GF-D8 (cell line): ENCODE data around the gene POLR3E.
"Not testable (repeated sequence)": the region's sequence is repeated elsewhere in the genome, so short reads cannot be mapped to it uniquely, and the experiment has no call there.

ENCODE experiments used
- DNase-seq: peaks from one replicate; lab custom pipeline; 2025; lab: John Stamatoyannopoulos, UW

The POLR3E gene

DNA sequence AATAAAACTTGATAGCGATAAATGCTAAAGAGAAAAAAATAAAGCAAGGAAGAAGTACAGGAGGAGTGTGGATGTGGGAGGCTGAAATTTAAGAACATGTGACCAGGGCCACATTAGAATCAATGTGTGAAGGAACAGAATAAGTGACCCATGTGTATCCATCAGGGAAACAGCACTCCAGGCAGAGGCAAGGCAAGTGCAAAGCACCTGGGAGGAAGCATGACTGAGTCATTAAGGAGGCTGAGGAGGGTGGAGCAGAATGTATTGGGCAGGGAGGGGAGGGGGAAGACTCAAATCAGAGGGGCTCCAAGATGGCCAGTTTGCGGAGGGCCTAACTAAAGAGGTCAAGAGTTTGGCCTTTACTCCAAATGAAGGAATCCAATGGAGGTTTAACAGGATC is 69.2 kb downstream of the POLR3E start:
- no peak for DNase-seq

DNA sequence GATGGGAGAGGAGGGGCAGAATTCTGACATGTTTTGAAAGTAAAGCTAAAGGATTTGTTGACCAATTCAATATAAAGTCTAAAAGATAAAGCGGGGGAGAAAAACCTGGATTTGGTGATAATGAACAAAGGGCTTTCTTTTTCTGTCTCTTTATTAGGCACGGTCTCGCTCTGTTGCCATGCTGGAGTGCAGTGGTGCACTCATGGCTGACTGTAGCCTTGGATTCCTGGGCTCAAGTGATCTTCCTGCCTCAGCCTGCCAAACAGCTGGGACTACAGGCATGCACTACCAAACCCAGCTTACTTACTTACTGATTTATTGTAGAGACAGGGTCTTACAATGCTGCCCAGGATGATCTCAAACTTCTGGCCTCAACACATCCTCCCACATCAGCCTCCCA is 69.7 kb downstream of the POLR3E start:
- DNase-seq, result no peak

DNA sequence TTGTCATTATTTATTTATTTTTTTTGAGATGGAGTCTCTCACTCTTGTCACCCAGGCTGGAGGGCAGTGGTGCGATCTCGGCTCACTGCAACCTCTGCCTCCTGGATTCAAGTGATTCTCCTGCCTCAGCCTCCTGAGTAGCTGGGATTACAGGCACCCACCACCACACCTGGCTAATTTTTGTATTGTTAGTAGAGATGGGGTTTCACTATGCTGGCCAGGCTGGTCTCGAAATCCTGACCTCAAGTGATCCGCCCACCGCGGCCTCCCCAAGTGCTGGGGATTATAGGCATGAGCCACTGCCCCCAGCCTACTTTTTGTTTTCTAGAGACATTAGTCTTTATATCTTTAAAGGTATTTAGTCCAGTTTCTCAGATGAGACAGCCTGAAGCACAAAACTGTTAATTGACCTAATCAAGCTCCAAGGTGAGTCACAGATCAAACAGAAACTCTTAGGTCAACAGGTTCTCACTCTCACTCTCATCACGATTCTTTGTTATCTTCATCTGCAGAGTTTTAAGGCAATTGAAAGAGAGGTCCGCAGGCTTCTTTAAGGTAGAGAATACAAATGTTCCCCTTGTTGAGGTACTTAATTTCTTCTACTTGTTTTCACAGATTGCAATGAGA is 71.1 kb downstream of the POLR3E start:
- not testable (repeated sequence) for DNase-seq

DNA sequence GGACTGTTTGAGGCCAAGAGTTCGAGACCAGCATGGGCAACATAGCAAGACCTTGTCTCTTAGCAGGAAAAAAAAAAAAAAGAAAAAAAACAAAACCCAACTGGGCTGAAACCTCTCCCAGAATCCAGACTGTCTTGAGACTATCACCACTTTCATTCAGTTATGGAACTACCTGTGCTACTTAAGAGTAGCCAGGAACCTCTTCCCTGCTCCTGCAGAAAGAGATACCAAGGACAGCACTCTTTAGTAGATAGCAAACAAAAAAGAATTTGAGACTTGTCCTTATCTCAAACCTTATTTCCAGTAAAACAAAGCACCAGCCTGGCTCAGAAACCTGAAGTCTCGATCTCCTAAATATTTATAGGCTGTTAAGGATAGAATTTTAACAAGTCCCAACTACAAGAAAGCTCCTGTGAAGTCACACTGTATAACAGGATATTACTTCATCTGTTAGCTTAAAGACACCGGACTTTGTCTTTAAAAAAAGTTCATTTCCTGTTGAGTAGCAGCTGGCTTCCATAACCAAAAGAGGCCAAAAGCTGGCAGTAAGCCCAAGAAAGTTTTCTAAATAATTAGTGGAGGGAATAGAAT is 72.1 kb downstream of the POLR3E start:
- DNase-seq, result peak; percentile 87

DNA sequence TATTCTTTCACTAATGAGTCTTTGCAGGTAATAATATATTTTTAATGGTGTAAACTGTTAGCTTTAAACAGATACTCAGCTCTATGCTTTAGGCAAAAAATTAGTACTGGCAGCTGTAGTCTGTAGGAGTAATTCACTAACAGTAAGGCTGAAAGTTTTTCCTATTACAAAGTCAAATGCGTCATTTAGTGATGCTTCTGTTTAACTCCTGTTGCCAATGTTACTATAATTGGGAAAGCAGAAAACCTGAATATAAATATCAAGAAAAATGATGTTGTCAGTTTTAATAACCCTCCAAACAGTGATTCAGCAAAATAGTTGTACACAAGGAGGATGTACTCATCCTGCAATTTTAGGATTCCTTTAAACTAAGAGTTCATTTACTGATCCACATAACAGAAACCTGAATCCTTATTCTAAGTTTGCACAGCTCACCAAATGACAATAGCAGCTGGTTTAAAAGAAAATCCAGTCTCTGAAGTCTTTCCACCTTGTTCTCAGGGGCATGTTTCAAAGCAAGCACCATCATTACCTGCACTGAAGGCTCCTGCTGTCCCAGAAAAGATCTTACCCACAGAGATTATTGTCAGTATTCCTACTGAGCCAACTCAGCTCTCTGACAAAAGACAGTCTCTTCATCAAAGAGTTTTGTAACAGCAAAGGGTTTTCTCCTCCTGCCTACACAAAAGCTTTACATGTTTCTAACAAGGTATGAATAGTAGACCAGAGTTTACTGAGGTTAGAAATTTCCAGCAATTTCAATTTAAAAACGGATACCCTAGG is 73.0 kb downstream of the POLR3E start:
- no peak for DNase-seq

DNA sequence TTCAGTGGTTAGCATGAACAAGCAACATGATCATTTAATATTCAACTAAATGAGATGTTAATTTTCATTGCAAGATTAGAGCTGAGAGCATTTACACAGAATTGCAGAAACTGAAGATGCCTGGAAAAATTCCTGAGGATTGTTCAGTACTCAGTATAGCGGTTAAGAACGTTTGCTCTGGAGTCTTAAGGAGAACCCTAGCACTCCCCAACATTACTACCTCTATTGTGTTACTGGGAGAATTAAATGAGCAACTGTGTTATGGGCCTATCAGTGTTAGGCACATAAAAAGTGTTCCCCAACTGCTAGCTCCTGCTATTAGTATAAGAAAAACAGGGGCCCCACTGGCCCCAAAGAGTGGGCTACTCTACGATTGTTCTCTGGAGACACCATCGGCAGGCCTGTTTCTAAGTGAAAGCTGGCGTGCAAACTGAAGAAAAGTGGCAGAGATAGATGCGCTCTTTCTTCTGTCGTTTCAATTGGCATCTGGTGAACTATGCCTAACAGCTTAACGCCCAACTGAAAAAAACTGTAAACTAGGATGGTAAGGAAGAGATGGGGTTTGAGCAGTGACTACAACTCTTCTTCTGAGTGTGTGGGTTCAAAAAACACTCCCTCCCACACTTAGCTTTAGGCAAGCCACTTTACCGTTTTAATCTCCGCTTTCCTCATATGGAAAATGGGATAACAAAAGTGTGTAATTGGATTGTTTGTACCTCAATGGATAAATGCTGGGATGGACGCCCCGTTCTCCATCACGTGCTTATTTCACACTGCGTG is 75.9 kb downstream of the POLR3E start:
- DNase-seq, result no peak

DNA sequence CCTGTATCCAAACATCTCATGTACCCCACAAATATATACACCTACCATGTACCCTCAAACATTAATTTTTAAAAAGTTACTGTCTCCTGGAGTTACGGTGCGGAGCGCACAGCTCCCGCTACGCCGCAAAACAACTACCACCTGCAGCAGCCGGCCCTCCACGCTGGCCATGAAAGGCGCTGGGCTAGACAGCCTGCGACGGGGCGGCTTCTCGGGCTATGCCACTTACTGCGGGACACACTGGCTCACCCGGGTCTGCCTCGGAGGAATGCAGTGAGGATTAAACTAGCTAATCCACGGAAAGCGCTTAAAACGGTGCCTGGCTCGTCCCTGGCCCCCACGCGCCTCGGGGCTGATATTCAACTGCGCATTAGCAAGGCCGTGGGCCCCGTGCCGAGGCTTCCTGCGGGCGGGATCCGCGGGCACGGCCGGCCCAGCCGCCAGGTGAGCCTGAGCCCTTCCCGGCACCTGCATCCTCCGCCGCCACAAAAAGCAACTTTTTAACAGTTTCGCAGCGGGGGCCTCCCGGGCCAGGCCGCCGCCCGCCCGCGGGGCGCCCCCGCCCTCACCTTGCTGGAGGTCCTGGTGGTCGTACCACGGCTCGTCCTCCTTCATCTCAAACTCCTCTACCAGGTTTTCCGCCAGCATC is 76.6 kb downstream of the POLR3E start:
- DNase-seq, result no peak

DNA sequence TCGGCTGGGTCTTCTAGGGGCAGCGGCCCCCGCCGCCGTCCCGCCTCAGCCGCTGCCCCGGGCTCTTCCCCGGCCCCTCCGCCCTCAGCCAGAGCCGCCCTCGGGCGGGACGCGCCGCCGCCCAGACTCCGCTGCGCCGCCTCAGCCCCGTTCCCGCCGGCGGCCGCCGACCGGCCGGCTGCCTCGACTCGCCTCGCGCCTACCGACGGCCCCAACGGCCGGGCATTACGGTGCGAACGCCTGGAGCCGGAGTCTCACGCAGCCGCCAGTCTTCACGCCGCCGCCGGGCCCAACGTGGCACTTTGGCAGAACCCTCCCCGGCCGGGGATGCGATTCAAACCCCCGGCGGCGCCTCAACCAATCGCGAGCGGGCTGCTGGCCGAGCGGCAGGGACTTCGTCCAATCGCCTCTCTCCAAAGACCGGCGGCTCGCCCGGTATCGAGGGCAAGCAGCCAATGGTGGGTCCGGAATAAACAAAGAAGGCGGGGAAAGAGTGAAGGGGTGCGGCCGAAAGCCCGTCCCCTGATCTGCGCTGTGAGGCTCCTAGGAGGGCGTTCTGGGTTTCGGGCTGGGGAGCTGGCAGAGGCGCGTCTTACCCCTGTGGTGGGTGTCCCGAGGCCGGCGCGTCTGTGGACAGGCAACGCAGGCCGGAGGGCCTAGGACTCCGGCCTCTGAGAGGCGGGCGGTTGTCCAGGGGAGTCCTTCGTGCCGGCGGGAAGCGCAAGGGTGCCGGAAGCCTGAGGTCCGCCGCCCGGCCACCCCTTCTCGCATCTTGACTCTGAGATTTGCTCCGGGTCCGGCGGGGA is 77.3 kb downstream of the POLR3E start, which contains the start of gene CDR2:
Gene CDR2 (minus strand): TSS at position 309 of the 806 bp plus-strand sequence. CDS start 310 bp downstream, outside the sequence.
- peak; percentile 90 for DNase-seq

DNA sequence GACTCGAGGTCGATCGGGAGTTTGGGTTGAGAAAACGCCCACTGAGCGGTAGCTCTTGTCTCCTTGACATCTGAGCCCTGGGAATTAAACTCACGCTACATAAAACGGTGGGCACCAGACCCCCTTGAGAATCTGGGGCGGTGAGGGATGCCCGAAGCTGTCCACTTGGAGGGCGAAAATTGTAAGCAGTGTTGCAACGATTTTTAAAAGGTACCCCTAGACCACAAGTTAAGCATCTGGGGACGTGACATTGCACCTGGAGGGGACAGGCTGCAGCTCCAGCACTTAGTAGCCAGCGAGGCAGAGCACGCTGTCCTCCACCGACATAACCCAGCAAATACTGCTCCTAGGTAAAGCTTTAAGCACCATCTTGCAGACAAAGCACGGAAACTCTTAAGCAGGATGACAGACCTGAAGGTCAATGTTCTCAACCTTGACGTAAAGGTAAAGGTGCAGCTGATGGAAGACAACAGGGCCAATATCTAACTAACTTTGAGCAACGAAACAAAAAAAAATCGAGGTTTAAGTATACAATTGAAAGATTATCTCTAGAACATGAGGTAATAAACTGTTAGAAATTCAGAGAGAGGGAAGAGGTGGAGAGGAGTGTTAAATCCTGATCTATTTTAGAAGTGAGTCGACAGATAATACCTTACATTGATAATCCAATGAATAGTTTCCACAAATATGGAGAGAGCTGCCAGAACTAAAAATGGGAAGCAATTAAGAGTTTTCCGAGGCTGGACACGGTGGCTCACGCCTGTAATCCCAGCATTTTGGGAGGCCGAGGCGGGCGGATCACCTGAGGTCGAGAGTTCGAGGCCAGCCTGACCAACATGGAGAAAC is 78.1 kb downstream of the POLR3E start:
- DNase-seq, result no peak

DNA sequence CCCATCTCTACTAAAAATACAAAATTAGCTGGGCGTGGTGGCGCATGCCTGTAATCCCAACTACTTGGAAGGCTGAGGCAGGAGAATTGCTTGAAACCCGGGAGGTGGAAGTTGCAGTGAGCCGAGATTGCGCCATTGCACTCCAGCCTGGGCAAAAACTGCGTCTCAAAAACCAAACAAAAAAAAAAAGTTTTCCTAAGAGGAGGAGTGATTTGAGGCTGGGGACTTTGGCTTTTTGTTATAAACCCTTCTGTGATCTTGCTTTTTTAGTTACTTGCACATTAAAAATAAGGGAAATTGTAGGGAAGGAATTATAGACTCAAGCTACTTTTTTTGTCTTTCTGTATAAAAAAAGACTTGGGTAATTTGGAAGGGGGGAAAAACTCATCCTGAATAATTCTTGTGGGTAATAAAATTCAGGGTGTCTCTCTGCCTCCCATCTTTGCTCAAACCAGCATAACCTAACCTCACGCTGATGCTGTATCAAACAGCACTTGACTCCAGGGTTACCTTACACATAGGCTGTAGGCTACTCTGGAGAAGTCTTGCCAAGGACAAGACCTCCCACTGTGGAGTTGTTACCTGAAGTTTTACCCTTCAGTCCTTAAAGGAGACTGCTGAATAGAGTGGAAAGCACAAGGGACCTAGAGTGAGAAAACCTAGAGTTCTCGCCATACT is 78.9 kb downstream of the POLR3E start:
- DNase-seq, result no peak

DNA sequence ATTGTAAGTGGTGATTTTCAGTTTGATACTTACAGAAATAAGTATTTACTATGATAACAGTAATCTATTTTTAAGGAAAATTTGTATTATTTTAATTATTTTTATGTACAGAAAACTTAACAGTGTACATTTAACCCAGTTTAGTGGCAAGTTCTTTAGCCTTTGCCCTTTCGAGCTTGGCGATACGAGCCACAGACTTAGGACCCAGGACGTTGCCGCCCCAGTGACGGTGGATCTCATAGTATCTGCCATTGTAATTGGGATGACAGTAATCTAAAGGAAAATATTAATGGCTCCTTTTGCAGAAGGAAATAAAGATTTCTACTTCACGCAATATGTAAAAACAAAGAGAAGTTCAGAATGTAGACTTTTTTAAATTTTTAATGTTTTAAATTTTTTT is 82.4 kb downstream of the POLR3E start:
- no peak for DNase-seq

DNA sequence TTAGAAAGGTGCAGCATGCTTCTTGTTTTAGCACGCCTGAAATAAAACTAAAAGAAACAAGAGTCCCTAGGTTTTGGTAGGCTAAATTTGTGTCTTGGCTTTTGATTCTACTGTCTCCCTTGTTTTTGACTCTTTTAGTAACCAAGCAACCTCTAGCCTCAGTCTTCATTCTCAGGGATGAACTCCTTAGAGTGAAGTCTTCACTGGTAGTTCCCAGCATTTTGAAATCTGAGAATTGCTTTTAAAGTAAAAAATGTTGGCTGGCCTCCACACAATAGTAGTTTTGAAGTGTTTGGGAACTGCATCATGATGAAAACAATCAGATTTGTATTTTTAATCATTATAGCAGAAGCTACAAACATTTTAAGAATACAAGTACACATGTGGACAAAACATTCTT is 83.3 kb downstream of the POLR3E start:
- DNase-seq, result no peak

DNA sequence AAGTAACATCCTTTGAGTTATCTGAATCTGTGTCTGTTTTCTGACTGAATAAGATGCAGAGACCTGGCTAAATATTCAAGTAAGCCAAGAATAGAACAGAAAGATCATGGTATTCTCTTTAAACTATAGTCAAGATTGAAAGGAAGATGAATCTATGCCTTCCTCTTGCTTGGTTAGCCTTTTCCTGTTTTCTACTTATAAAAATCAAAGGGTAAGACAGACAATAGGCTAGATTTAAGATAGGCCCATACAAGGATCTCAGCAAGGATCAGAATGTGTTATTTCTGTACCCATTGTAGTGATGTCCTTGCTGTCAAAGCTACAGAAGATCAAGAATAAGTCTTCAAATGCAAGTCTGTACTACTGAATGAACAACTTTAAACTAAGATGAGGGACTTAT is 84.2 kb downstream of the POLR3E start:
- no peak for DNase-seq

DNA sequence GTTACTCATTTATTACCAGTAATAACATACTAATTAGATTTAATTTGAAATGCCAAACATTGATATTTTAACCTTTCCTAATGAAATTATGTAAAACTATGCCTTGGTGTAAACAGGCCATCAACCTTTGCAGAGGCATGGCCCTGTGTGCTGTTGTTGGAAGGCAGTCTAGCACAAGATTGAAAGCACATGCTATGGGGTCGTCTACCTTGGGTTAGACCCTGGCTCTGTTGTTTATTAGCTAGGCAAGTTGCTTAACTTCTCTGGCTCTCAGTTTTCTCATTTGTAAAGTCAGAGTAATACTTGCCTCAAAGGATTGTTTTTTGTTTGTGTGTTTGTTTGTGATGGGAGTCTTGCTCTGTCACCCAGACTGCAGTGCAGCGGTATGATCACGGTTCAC is 86.6 kb downstream of the POLR3E start:
- DNase-seq, result no peak
